Measurements from ENCODE around the gene KCNH4.
"Not testable (repeated sequence)": the region's sequence is repeated elsewhere in the genome, so short reads cannot be mapped to it uniquely, and the experiment has no call there.

KCNH4 gene

GRCh38 chr17:42214156-42214555 lies 33.2 kb upstream of the KCNH4 start:
- H3K27ac ChIP-seq, result no peak overlapping the region
- TF ChIP-seq, protein P1, sequence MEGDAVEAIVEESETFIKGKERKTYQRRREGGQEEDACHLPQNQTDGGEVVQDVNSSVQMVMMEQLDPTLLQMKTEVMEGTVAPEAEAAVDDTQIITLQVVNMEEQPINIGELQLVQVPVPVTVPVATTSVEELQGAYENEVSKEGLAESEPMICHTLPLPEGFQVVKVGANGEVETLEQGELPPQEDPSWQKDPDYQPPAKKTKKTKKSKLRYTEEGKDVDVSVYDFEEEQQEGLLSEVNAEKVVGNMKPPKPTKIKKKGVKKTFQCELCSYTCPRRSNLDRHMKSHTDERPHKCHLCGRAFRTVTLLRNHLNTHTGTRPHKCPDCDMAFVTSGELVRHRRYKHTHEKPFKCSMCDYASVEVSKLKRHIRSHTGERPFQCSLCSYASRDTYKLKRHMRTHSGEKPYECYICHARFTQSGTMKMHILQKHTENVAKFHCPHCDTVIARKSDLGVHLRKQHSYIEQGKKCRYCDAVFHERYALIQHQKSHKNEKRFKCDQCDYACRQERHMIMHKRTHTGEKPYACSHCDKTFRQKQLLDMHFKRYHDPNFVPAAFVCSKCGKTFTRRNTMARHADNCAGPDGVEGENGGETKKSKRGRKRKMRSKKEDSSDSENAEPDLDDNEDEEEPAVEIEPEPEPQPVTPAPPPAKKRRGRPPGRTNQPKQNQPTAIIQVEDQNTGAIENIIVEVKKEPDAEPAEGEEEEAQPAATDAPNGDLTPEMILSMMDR (conservative IDR thresholded peaks at IDR 0.05), result no peak
- TF ChIP-seq ZFX (IDR thresholded peaks at IDR 0.05), result no peak

GRCh38 chr17:42212382-42212781 lies 31.4 kb upstream of the KCNH4 start:
- H3K27ac ChIP-seq, result no peak overlapping the region
- TF ChIP-seq, protein P1 (conservative IDR thresholded peaks at IDR 0.05), result no peak
- no peak for TF ChIP-seq ZFX (IDR thresholded peaks at IDR 0.05)

GRCh38 chr17:42211921-42212341 lies 31.0 kb upstream of the KCNH4 start:
- not testable (repeated sequence) for H3K27ac ChIP-seq

GRCh38 chr17:42210046-42210445 lies 29.1 kb upstream of the KCNH4 start:
- TF ChIP-seq, protein P1 (conservative IDR thresholded peaks at IDR 0.05), result no peak

GRCh38 chr17:42206153-42206612 lies 25.2 kb upstream of the KCNH4 start:
- not testable (repeated sequence) for H3K27ac ChIP-seq

More at GRCh38 chr17:42210046-42210445, 29.1 kb upstream of the KCNH4 start:
- no peak overlapping the region for H3K27ac ChIP-seq

DNA sequence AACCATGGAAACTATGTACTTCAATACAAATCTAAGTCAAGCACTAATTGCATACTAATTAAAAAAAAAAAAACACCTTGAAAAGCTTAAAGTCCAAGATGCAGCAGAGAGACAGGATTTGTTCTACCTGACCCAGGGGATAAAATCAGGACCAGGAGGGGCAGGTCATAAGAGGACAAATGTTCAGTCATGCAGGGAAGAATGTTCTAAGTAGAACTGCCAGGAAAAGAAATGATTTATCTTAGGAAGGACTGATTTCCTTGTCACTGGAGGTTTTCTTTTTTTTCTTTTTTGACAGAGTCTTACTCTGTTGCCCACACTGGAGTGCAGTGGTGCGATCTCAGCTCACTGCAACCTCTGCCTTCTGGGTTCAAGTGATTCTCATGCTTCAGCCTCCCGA lies 22.4 kb upstream of the KCNH4 start:
- TF ChIP-seq ZFX (IDR thresholded peaks at IDR 0.05), result no peak
- TF ChIP-seq, protein P1 (conservative IDR thresholded peaks at IDR 0.05), result no peak
- no peak overlapping the region for H3K27ac ChIP-seq

DNA sequence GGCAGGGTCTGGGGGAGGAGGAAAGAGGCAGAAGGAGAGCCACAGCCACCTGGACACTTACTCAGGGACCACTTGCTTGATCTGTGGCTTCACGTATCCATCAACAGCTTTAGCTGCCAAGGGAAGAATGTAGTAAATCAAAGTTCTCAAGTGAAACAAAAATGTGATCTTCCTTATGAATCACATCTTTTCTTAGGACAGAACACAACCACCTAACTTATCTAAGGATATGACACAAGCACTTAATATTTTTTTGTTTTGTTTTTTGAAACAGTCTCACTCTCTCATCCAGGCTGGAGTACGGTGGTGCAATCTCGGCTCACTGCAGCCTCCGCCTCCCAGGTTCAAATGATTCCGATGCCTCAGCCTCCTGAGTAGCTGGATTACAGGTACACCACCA lies 21.8 kb upstream of the KCNH4 start:
- TF ChIP-seq, protein P1 (conservative IDR thresholded peaks at IDR 0.05), result no peak
- no peak for TF ChIP-seq ZFX (IDR thresholded peaks at IDR 0.05)

GRCh38 chr17:42202159-42202558 lies 21.2 kb upstream of the KCNH4 start:
- no peak for TF ChIP-seq ZFX (IDR thresholded peaks at IDR 0.05)
- TF ChIP-seq, protein P1 (conservative IDR thresholded peaks at IDR 0.05), result no peak
- H3K27ac ChIP-seq, result no peak overlapping the region

More for the DNA sequence above, 21.8 kb upstream of the KCNH4 start:
- no peak overlapping the region for H3K27ac ChIP-seq

DNA sequence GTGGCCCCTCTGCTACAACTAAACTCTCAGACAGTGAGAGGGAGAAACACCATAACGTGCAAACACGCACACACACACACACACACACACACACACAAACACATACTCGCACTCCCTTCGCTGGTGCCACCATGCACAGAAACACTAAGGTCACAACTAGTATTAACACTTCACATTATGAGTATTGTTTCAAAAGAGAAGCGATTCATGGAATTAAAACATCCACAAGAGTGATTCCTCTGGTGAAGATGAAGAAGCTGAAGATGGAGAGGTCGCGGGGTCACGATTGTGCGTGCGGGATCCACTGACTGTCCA lies 20.5 kb upstream of the KCNH4 start:
- TF ChIP-seq ZFX (IDR thresholded peaks at IDR 0.05), result no peak
- TF ChIP-seq, protein P1 (conservative IDR thresholded peaks at IDR 0.05), result no peak
- no peak overlapping the region for H3K27ac ChIP-seq

Measured in C4-2B (cell line).